GM04504 (cell line): ENCODE results near the gene FASN.
A peak's percentile ranks its signal among the peaks of the same experiment; 100 is the strongest.

Experiments used
- DNase-seq: peaks from one replicate; pipeline ENCODE4 v3.0.0-alpha.2; 2012; ENCODE audit warnings: low read depth

The FASN gene

DNA sequence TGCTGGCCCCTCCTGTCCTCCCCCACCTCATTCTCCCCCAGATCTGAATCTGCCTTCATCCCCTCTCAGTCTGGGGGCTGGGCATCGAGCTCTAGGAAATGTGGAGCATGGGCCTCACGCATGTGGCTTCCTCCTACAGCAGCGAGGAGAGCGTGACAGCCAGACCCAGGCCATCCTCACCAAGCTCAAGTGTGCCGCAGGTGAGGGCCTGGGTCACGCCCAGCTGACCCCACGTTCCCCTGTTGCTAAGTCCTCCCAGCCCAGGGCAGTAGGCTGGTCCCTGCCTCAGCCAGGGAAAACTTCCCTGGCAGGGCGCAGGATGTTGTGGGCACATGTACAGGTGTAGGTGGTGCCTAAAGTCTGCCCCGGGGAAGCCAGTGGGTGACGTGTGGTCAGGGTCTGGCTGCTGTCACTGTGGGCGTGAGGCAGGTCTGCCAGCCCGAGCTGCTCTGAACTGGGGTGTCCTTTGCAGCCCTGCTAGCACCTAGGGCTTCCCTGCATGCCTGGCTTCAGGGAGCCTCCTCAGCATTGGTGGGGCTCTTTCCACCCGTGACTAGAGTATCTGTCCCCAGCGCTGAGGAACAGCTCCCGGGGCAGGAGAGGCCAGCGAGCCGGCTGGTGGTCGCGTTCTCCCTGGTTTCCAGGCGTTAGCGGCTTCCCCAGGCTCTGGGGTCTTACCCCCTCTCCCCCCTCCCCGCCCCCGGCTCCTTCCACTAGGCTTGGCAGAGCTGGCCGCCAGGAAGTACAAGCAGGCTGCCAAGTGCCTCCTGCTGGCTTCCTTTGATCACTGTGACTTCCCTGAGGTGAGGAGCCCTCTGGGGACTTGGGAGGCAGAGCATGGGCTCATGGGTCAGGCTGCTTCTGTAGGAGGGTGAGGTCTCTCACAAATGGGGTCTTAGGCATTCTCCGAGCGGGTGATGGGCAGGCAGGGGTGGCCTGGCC, 42.7 kb downstream of the FASN start:
- DNase-seq, result no peak

DNA sequence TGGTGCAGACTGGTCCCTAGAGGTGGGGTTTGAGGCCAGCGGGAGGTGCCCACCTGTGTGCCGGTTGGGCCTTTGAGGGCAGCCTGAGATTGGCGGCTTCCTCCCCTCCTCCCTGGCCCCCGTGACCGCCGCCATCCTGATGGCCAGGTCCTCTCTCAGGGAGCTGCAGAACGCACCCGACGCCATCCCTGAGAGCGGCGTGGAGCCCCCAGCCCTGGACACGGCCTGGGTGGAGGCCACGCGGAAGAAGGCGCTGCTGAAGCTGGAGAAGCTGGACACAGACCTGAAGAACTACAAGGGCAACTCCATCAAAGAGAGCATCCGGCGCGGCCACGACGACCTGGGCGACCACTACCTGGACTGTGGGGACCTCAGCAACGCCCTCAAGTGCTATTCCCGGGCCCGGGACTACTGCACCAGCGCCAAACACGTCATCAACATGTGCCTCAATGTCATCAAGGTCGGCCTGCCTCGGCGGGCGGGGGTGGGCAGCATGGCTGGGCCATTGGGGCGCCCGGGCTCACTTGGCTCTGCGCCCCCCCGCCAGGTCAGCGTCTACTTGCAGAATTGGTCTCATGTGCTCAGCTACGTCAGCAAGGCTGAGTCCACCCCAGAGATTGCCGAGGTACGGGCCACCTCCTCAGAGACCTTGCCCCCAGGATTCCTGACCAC, 43.5 kb downstream of the FASN start:
- no peak for DNase-seq

DNA sequence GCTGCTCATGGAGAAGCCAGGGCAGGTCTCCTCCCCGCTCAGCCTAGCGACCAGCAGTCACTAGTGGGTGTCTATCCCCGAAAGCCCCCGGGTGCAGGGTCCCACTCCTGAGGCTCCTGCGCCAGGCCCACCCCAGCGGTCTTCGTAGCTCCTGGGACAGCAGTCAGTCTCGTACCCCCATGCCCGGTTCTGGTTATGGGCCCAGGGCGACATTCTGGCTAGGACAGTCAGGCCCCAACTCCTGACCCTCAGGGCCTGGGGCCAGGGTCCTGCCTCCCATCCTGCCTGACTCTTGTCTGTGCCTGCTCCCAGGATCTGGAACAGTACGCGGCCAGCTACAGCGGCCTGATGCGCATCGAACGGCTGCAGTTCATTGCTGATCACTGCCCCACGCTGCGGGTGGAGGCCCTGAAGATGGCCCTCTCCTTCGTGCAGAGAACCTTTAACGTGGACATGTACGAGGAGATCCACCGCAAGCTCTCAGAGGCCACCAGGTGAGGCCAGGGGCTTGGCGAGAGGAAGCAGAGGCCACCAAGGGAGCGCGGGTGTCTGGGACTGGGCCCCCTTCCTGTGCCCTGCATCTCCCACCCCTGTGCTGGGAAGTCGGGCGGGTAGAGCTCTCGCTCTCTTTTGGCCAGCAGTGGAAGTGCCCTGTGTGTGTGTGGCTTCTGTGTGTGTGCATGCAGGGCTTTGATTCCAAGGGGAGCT, 44.3 kb downstream of the FASN start:
- DNase-seq, result no peak

DNA sequence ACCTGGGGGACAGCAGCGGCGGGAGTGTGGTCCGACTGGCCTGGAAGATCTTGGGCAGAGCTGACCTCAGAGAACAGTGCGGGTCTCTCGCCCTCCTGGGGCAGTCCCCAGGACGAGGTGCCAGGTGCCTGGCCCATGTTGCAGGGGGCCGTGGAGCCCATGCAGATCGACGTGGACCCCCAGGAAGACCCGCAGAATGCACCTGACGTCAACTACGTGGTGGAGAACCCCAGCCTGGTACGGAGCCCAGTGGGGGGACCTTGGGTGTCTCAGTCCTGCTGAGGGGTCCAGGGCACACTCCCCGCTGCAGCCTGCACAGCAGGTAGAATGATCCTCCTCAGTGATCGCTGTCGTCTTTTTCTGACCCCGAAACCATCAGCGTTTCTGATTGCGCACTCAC, 44.9 kb downstream of the FASN start:
- DNase-seq, result no peak

DNA sequence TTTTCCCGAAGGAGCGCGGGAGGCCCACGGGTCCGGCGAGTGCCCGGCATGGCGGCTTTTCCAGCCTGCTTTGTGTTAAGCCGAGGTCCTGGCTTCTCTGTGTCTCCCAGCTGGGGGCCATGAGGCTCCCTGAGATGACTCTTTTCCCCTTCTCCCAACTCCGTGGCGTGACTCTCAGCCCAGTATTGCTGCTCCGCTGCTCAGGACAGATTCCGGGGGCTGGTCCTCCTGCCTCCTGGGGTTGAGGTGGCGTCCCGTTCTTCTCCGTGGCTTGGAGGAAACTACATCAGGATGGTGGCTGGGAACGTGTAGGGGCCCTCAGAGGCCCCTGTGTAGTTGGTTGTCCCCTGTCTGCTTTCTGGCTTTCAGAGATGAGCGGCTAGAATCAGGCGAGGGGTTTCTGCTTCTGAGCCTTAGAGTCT, 45.4 kb downstream of the FASN start:
- no peak for DNase-seq

DNA sequence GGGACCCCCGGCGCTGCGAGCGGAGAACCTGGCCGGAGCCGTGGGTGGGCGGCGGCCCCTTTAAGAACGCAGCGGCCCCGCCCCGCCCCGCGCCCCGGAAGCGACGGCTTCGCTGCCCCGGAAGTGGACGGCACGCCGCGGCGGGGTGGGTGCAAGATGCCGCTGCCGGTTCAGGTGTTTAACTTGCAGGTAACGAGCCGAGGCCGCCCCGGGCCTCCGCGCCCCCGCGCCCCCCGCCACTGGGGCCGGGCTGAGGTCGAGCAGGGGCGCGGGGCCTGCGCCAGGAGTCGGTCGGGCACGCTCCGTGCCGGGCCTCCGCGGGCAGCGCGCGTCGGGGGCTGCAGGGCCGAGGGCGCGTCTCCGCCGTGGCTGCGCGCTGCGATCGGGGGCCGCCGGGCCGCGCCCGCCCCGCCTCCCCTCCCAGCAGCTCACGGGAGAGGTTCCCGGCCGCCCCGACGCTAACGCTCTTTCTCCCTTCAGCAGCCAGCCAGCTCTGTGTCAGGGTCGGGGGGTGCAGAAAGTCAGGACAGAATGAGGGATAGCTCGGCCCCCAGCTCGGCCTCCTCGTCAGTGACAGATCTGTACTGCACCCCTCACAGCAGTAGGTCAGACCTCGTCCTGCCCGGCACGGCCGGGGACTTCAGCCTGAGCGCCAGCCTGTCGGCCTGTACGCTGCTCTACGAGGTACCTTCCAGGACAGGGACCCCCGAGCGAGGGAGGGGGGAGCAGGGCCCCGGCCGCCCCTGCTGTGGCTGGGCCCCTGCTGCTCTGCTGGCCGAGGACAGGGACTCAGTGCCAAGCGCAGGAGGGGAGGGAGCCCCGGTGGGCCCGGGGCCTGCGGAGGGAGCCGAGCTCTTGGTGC, 46.0 kb downstream of the FASN start, which contains the start of the genes GPS1 and RFNG:
Gene GPS1, plus strand, starts transcription at position 123 of the 862 bp plus-strand sequence. Its CDS starts 34 bp downstream, at position 157.
Gene RFNG, minus strand, starts transcription at position 36 of the 862 bp plus-strand sequence. CDS start 45 bp downstream, outside the sequence.
- DNase-seq, result peak; percentile 10

DNA sequence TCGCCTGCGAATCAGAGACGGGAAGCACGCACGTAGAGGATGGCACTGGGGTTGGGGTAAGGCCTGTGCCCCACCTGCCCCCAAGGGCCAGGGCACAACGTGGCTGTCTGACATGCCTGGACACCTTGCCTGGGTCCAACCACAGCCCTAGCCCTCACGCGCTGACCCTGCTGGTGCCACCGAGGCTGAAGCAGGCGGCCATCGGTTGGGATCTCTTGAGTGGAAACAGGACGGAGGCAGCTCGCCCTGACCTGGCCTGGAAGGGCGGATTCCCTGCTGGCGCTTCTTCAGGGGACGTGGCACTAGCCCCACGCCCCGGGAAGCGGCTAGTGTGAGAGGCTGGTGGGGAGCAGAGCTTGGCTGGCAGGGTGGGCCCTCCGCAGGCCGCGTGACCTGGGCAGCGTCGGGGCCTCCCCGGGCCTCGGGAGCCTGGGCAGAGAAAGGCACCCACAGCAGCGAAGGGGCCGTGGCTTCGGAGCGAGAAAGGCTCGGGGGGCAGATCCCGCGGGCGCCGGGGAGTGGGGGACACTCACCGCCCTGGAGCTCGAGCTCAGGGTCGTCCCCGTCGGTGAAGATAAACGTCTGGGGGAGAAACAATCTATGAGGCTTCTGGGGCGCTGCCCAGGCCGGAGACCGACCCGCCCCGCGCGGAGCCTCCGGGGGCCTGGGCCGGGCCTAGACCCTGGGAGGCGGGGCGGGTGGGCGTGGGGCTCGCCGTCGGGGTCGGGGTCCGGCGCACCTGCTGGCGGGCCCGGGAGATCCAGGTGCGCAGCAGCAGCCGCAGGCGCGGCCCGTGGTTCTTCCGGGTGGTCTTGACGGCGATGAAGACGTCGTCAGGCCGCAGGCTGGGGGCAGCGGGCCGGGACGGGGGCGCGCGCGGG, 47.0 kb downstream of the FASN start:
- peak; percentile 3 for DNase-seq

DNA sequence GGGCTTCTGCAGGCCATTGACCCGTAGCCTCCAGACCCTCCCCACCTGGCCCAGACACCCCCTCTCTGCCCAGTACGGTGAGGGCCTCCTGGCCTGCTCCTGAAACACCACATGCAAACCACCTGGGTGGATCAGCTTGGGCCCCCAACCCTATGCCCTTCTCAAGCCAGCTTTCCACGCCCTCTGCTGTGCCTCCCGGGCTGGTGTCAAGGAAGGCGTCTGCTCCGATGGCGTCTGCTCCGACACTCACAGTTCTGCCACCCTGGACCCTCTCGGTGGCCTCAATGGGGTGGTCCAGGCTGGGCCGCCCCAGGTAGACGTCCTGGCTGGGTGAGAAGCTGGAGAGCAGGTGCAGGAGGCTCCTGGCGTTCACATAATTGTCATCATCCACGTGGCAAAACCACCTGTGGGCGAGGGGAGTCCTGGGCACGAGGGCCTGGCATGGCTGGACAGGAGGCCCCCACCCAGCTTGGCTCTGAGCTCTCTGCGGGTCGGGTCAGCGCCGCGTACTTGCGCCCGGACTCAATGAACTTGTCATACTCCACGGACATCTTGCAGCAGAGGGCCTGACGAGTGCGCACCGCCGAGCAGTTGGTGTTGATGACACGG, 47.8 kb downstream of the FASN start:
- DNase-seq, result no peak

DNA sequence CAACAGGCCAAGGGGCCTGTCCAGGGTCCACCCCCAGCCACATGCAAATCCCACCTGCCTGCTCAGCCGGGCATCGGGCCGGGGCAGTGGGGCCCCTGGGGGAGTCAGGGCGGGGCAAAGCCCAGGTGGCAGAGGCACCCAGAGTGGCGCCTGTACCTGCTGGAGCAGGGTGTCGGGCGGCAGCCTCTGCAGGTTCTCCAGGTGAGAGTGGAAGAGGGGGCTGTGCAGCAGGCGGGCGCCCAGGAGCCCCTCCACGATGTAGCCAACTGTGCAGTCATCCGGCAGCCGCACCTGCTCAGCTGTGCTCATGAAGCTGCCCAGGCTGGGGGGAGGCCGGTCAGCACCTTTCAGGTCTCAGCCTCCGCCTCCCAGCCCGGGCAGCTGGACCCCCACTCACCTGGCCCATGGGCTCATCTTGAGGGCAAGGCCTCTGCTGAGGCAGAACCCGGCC, 48.5 kb downstream of the FASN start:
- no peak for DNase-seq

DNA sequence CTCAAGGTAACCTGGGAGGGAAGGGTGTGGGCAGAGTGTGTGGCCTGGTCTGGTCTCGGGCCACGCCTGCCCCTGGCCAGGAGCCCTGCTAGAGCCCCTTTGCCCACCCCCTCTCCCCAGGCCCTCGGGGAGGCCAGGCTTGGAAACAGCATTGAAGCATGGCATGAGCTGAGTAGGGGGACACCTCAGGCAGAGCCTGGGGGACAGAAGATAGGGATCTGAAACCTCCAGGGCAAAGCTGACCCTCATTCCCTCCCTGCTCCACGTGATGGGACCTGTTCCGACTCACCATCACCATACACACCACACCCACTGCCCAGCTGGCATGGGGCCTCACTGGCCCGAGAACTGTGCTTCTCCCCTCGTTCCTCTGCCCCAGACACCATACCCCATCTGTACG, 48.9 kb downstream of the FASN start:
- DNase-seq, result no peak

DNA sequence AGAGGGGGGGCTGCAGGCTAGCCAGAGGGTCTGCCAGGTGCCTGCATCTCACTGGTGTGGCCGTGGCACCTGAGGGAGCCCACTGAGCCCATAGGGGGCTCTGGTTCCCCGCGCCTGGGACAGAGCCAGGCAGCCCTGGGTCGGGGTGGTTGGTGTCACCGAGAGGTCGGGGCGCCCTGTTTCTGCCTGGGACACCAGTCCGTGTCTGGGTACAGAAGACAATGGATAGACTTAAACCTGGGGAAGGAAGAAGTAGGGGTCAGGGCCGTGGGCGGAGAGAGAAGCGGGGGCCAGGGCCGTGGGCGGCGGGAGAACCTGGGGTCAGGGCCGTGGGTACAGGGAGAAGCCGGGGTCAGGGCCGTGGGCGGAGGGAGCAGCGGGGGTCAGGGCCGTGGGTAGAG, 49.5 kb downstream of the FASN start:
- no peak for DNase-seq

DNA sequence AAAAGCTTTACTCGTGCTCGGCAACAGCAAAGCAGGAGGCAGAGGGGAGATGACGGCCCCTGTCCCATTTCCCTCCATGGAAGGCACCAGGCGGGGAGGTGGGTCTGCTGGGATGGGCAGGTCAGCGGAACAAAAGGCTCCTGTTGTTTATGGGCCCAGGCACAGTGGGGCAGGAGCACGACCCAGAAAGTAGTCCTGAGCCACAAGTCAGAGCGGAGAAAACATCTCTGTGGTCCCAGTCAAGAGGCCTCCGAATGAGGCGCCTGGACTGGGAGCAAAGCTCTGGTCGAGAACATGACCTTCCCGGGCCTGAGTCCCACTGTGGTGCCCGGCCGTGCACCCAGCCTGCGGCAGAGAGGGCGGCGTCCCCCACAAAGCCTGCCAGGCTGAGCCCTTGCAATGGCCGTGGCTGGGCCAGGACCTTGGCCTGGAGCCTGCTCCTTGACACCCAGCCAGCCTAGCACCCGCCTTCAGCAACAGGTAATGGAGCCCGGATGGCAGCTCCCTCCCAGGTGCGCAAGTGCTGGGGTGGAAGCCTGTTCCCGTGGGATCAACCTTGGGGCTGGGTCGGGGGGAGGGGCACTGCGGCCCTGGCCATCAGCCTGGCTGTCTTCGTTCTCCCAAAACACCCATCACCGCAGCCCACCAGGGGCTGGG, 50.0 kb downstream of the FASN start:
- no peak for DNase-seq

DNA sequence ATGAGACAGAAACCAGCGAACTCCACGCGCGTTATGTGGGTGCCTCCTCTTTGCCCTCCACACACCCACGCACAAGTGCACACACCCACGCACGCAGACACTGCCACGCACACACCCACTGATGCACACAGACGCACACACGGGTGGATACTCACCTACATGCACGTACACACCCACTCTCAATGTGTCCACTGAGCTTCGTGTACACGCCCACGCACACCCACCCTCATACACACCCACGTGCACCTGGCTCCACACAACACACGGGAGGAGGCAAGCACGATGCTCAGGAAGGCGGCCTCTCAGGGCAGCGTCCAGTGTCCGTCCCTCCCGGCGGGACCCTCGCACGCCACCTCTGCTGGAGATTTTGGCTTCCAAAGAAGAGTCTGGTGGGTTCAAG, 50.7 kb downstream of the FASN start:
- DNase-seq, result no peak

DNA sequence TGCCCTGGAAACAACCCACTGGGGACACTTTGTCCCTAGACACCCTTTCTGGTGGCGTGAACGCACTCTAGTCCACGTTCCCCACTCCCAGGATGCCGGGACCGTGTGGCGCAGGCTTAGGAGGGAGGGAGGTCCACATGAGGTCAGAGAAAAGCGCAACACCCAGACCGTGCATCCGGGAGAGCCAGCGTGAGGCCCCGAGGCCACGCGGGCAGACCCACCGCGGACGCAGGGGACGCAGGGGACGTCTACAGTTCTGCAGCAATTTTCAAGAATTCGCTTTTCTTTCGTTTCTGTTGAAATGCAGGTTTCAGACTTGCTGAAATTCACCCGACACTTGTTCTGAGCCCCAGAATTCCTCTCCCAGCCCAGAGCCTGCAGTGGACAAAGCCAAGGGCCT, 51.1 kb downstream of the FASN start:
- no peak for DNase-seq

DNA sequence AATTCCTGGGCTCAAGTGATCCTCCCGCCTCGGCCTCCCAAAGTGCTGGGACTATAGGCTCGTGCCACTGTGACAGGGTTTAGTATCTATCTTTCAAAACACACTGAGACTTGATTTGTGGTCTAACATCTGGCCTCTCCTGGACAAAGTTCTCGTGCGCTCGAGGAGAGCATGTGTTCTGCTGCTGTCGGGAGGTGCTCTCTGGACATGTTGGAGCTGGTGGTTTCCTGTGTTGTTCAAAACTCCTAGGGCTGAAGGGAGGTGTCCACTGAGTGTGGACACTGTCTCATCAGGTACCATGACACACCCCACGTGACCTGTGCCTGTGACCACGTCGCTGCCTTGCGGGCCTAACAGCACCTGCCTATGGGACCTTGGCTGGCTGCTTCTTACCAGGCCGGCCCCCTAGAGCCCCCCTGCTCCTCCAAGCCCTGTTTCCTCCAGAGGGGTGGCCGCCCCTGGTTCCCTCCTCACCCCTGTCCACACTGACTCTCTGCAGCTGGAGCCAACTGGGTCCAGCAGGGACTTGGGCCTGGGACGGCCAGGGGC, 52.0 kb downstream of the FASN start:
- no peak for DNase-seq

DNA sequence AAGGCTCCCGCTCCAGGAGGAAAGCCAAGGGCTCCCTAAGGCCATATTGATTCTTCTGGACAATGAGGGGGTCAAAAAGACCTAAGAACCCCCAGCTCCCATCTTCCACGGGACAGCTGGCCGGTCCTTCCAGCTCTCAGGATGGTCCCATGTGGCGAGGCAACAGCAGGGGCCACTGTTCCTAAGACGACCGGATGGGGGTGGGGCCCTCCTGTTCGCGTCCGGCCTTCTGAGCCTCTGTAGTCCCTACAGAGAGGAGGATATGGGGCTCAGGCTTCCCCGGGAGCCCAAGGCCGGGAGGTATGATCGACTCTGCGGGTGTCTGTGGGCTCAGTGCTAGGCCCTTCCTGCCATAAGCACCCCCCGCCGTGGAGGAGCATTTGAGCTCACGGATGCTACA, 54.5 kb downstream of the FASN start:
- no peak for DNase-seq

DNA sequence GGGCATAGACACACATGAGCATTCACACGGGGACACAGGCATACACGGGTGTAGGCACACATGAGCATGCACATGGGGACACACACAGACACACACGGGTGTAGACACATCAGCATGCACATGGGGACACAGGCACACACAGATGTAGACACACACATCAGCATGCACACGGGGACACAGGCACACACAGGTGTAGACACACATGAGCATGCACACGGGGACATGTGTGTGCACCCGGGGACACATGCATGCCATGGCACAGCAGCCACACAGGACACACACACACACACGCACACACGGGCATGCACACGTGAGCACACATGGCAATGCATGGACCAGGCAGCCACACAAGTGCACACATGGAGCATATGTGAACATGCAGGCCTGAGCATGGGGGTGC, 55.4 kb downstream of the FASN start:
- no peak for DNase-seq

DNA sequence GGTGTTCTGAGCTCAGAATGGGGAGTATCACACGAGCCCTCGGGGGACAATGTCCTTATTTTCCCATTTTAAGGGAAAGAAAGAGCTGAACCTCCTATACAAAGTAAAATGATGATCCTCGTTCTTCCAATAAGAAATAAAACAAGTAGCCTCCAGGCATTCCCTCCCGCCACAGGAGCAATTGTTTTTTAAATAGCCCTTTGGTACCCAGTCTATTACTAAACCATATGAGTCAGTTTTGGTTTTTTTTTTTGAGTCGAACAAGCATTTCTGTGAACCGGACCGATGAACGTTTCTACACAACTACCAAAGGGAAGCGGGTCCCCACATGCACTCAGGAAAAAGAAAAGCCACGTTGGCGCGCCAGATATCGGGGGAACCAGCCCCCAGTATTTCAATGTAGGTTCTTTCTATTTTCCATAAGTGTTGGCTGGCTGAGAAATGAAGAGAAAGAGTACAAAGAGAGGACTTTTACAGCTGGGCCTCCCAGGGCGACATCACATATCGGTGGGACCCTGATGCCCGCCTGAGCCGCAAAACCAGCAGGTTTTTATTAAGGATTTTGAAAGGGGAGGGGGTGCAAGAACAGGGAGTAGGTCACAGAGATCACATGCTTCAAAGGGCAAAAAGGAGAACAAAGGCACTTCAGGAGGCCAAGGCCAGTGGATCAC, 56.8 kb downstream of the FASN start:
- DNase-seq, result no peak
